ENCODE results near the gene RNF123.
"Not testable (repeated sequence)": the region's sequence is repeated elsewhere in the genome, so short reads cannot be mapped to it uniquely, and the experiment has no call there.

RNF123 gene

DNA sequence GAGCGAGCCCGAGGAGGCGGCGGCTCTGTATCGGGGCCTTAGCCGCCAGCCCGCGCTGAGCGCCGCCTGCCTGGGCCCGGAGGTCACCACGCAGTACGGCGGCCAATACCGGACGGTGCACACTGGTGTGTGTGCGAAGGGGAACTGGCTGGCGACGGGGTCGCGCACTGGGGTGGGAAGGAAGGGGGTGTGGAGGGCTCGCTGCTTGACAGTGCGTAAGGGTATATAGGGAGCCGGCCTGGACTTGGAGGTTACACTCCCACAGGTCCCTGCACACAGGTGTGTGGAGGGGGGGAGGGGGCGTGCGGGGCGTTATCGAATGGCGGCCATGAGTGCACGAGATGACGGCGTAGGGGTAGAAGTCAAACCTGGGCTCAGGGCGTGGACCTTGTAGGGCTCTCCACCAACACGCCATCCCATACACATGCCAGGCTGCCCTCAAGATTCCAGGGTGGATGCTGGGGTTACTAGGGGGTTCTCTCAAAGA is 14.8 kb upstream of the RNF123 start:
- Mint-ChIP-seq H3K4me3 (peak overlapping the region; percentile 81 to 87), H3K36me3 (ENCODE audit: insufficient read depth) (peaks cover 17% of the 10 kb centered on the region), H3K27me3 (no peaks in the 10 kb centered on the region), H3K27ac (peak overlapping the region; percentile 93 to 95), H3K9me3 (no peaks in the 10 kb centered on the region), H3K4me1 (ENCODE audit: low read depth in 2 of 2) (peaks cover 19 to 21% of the 10 kb centered on the region in 2 donors)
- ATAC-seq (replicated peaks): peak; percentile 6
- no peak for DNase-seq

DNA sequence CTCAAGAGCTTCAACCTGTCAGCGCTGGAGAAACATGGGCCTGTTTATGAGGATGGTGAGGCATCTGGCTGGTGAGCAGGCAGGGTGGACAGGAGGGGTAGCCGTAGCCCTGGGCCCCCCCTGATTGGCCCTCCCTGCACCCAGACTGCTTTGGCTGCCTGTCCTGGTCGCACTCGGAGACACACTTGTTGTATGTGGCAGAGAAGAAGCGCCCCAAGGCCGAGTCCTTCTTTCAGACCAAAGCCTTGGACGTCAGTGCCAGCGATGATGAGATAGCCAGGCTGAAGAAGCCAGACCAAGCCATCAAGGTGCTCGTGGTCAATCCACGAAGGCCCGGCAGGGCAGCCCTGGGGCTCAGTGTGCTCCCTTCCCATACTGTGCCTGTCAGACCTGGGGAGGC is 13.4 kb upstream of the RNF123 start:
- DNase-seq (no peak), ATAC-seq (replicated peaks) (no peak)
- H3K4me1 Mint-ChIP-seq (ENCODE audit: low read depth in 2 of 2): peaks cover 21 to 24% of the 10 kb centered on the region in 2 donors
- no peak overlapping the region for H3K27ac Mint-ChIP-seq
- H3K9me3 Mint-ChIP-seq: no peaks in the 10 kb centered on the region
- peaks cover 20% of the 10 kb centered on the region for H3K36me3 Mint-ChIP-seq (ENCODE audit: insufficient read depth)
- H3K27me3 Mint-ChIP-seq: no peaks in the 10 kb centered on the region
- peak overlapping the region; percentile 81 to 87 for H3K4me3 Mint-ChIP-seq

DNA sequence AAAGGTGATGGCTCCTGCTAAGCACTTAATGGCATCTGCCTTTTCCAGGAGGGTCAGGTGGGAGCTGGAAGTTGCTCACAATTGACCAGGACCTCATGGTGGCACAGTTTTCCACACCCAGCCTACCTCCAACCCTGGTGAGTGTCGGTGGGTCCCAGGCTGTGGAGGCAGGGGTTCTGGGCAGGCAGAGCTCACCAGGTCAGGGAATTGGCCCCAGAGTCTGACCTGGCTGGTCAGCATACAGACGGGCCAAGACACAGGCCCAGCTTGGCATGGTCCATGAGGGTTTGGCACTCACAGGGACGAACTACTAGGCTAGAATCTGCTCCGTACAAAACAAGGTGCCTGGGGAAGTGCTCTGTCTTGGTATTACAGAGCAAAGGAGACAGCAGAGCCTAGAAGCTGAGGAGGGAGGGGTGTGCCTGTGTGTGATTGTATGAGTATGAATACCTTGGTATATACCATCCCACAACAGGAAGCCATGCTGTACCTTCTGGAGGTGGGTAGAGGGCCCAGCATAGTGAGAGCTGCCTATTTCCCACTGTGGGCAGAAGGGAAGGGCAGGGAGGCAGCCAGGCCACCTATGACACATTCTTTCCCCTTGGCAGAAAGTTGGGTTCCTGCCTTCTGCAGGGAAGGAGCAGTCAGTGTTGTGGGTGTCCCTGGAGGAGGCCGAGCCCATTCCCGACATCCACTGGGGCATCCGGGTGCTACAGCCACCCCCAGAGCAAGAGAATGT is 8.7 kb upstream of the RNF123 start:
- Mint-ChIP-seq H3K27me3 (no peaks in the 10 kb centered on the region), H3K36me3 (ENCODE audit: insufficient read depth) (peaks cover 13% of the 10 kb centered on the region), H3K27ac (peak overlapping the region in 1 of 2 donors; percentile 26), H3K4me1 (ENCODE audit: low read depth in 2 of 2) (peaks cover 10 to 14% of the 10 kb centered on the region in 2 donors), H3K9me3 (no peaks in the 10 kb centered on the region), H3K4me3 (no peak overlapping the region)
- no peak for DNase-seq
- no peak for ATAC-seq (replicated peaks)

DNA sequence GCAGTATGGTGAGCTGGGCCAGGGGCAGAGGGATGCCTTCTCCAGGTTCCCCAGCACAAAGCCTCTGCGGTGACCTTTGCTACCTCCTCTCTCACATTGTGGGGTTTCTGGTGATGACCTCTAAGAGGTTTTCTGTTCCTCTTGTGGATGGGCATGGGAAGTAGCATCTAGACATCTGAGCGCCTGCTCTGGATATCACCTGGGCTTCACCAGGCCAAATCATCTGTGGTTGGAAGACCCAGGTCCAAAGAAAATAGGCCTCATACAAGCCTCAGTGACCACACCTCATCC is 8.2 kb upstream of the RNF123 start:
- ATAC-seq (replicated peaks) (no peak), DNase-seq (no peak)
- H3K9me3 Mint-ChIP-seq: no peaks in the 10 kb centered on the region
- H3K4me1 Mint-ChIP-seq (ENCODE audit: low read depth in 2 of 2): peaks cover 5 to 11% of the 10 kb centered on the region in 2 donors
- H3K36me3 Mint-ChIP-seq (ENCODE audit: insufficient read depth): peaks cover 13% of the 10 kb centered on the region
- H3K27me3 Mint-ChIP-seq: no peaks in the 10 kb centered on the region
- no peak overlapping the region for H3K4me3 Mint-ChIP-seq
- H3K27ac Mint-ChIP-seq: no peak overlapping the region

DNA sequence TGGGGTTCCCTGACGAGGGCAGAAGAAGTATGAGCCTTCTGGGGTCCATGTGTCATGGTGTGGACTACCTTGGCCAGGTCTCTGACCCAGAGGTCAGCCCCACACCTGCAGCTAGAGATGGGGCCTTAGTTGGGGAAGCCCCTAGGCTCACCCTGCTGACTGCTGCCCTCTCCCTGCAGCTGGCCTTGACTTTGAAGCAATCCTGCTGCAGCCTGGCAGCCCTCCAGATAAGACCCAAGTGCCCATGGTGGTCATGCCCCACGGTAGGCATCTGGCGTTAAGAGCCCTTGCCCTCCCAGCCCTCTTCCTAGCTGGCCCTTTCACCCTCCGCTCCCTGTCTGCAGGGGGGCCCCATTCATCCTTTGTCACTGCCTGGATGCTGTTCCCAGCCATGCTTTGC is 7.8 kb upstream of the RNF123 start:
- H3K4me1 Mint-ChIP-seq (ENCODE audit: low read depth in 2 of 2): peaks cover 4 to 11% of the 10 kb centered on the region in 2 donors
- H3K36me3 Mint-ChIP-seq (ENCODE audit: insufficient read depth): peaks cover 13% of the 10 kb centered on the region
- ATAC-seq (replicated peaks): no peak
- no peaks in the 10 kb centered on the region for H3K27me3 Mint-ChIP-seq
- H3K9me3 Mint-ChIP-seq: no peaks in the 10 kb centered on the region
- no peak overlapping the region for H3K4me3 Mint-ChIP-seq
- H3K27ac Mint-ChIP-seq: no peak overlapping the region
- no peak for DNase-seq

DNA sequence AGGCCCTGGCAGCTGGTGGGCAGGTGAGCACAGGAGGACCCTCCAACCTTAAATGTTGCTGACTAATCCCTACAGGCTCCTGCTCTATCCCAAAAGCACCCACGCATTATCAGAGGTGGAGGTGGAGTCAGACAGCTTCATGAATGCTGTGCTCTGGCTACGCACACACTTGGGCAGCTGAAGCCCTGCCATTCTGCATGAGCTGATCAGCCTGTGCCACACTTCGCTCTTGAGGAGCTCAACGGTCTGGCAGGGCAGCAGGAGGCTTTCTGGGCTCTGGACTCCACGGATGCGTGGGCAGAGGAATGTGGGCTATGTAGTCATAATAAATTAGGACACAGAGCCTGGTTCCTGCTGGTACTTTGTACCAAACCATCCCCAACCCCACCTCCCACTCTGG is 6.2 kb upstream of the RNF123 start:
- DNase-seq (no peak), ATAC-seq (replicated peaks) (no peak)
- H3K4me1 Mint-ChIP-seq (ENCODE audit: low read depth in 2 of 2): peaks cover 0 to 10% of the 10 kb centered on the region in 2 donors
- no peaks in the 10 kb centered on the region for H3K9me3 Mint-ChIP-seq
- H3K4me3 Mint-ChIP-seq: no peak overlapping the region
- H3K27me3 Mint-ChIP-seq: no peaks in the 10 kb centered on the region
- peaks cover 10% of the 10 kb centered on the region for H3K36me3 Mint-ChIP-seq (ENCODE audit: insufficient read depth)
- no peak overlapping the region for H3K27ac Mint-ChIP-seq

DNA sequence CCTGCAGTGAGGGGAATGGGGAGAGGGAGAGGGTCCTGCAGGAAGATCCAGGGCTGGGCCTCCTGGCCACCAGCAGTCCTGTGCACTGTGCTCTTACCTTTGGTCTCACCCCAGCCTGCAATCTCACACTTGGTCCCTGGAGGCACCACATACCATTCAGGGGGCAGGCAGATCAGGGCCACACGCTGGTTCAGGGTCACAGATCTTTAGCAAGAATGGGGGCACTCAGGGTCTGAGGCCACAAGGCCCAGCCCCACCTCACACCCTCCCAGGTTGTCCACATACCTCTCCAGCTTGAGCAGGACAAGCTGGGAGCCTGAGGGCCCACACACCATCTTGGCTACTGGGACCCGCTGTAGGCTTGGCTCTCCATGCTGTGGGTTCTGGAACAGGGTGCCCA is 4.9 kb upstream of the RNF123 start:
- DNase-seq; H3K9me3 Mint-ChIP-seq; H3K4me3 Mint-ChIP-seq; H3K27ac Mint-ChIP-seq; ATAC-seq (replicated peaks); H3K27me3 Mint-ChIP-seq: not testable (repeated sequence)
- H3K36me3 Mint-ChIP-seq (ENCODE audit: insufficient read depth): peaks cover 23% of the 10 kb centered on the region
- peaks cover 12 to 20% of the 10 kb centered on the region in 2 donors for H3K4me1 Mint-ChIP-seq (ENCODE audit: low read depth in 2 of 2)

DNA sequence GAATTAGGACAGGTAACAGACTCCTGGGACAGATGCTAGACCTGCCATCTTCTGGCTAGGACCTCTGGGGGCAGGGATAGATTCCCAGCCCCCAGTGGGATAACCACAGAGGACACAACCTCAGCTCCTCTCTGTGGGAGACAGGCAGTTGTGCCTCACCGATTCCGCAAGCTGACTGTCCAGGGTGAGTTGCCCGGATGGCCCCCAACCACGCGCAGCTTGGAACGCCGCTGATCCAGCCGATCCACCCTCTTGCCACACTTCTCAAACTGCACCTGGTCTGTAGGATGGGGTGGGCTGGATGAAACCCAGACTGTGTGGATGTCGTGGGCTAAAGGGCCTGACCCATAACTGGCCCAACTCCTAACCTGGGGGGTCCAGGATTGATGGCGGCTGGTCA is 4.3 kb upstream of the RNF123 start:
- not testable (repeated sequence) for H3K27ac Mint-ChIP-seq; H3K27me3 Mint-ChIP-seq; H3K9me3 Mint-ChIP-seq; DNase-seq; ATAC-seq (replicated peaks)
- Mint-ChIP-seq H3K4me1 (ENCODE audit: low read depth in 2 of 2) (peaks cover 19 to 23% of the 10 kb centered on the region in 2 donors), H3K36me3 (ENCODE audit: insufficient read depth) (peaks cover 30% of the 10 kb centered on the region), H3K4me3 (peak overlapping the region; percentile 38 to 45)

DNA sequence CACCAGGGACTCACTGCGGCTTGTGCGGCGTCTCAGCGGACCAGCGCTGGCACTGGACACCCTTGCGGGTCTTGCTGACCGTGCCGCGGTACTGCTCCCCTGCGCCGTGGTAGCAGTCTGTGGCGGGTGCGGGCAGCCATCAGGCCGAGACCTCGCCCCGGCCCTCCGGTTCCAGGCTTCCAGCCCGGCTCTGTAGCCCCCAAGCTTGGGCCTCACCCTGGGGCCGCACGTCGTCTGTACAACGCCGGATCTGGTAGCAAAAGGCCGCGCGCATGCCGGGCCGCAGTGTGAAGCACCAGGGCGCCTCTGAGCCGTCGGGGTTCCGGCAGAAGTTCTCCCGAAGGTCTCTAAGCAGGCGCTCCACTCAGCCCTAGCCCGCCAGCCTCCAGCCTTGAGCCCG is 3.5 kb upstream of the RNF123 start:
- Mint-ChIP-seq H3K4me3 (peak overlapping the region in 1 of 2 donors; percentile 63), H3K4me1 (ENCODE audit: low read depth in 2 of 2) (peaks cover 26 to 27% of the 10 kb centered on the region in 2 donors), H3K36me3 (ENCODE audit: insufficient read depth) (peaks cover 27% of the 10 kb centered on the region)
- DNase-seq; ATAC-seq (replicated peaks); H3K9me3 Mint-ChIP-seq; H3K27me3 Mint-ChIP-seq; H3K27ac Mint-ChIP-seq: not testable (repeated sequence)

DNA sequence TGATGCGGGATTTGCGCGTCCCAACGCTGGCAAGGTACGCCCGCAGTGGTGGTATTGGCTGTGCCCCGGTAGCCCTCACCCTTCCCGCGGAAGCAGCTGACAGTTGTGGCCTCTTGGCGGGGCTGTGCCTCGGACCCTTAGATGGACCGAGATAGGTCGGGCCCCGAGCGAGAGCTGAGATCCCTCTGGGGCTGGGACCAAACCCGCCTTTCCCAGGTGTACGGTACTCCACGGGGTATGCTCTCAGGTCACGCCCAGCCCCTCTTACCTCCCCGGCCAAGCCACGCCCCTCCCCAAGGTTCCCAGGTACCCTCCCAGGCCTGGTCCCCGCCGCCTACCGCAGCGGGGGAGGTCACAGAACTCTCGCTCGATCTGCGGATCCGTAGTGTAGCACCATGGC is 3.0 kb upstream of the RNF123 start:
- Mint-ChIP-seq H3K4me3 (peak overlapping the region in 1 of 2 donors; percentile 63), H3K27ac (peak overlapping the region in 1 of 2 donors; percentile 55), H3K4me1 (ENCODE audit: low read depth in 2 of 2) (peaks cover 29 to 30% of the 10 kb centered on the region in 2 donors), H3K36me3 (ENCODE audit: insufficient read depth) (peaks cover 27% of the 10 kb centered on the region)
- DNase-seq, H3K27me3 Mint-ChIP-seq, H3K9me3 Mint-ChIP-seq: not testable (repeated sequence)
- peak; percentile 17 for ATAC-seq (replicated peaks)

DNA sequence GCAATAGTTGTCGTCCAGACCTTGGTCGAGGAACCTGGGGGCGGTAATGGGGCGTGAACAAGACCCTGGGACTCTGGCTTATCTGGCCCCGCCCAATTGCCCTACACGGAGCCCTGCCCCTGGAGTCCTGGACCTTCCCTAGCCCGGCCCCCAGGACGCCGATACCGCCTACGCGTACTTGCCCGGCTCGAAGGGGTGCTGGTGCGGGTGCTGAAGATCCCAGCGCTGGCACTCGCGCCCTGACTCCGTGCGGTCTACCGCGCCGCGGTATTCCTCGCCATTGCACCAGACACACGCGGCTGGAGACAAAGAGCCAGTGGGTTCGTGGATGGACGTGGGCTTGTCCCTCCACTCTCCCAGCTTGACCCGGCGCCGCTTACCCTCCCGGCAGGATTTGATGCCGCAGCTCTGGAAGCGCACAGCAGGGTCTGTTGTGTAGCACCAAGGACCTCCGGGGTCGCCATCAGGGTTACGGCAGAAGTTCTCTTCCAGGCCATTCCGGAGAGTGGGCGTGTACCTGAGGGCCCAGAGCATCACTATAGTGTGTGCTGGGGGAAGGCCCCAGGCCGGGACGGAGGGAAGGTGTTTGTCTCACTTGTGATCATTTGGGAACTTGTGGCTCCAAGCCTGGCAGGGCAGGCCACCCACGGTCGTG is 2.5 kb upstream of the RNF123 start:
- not testable (repeated sequence) for H3K9me3 Mint-ChIP-seq, H3K27me3 Mint-ChIP-seq, DNase-seq
- peak; percentile 19 for ATAC-seq (replicated peaks)
- Mint-ChIP-seq H3K27ac (peak overlapping the region in 1 of 2 donors; percentile 55), H3K4me1 (ENCODE audit: low read depth in 2 of 2) (peaks cover 29 to 33% of the 10 kb centered on the region in 2 donors), H3K36me3 (ENCODE audit: insufficient read depth) (peaks cover 27% of the 10 kb centered on the region), H3K4me3 (peak overlapping the region in 1 of 2 donors; percentile 63)

DNA sequence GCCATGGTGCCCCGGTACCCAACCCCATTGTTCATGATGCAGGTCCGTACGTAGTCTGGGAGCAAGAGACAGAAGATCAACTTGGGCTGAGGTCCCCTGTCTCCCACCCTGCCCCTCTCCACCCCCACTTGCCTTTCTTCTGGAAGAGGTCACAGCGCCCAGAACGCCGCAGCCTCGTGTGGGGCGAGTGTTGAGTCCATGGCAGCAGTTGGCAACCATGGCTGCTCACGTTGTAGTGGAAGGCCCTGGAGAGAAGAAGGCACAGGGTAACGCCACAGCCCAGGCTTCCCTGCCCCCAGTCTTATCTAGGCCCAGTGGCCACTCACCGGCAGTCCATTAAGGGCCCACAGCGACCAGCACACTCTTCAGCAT is 1.9 kb upstream of the RNF123 start:
- not testable (repeated sequence) for DNase-seq; H3K27ac Mint-ChIP-seq; H3K9me3 Mint-ChIP-seq; H3K27me3 Mint-ChIP-seq; ATAC-seq (replicated peaks)
- H3K36me3 Mint-ChIP-seq (ENCODE audit: insufficient read depth): peaks cover 27% of the 10 kb centered on the region
- peak overlapping the region in 1 of 2 donors; percentile 63 for H3K4me3 Mint-ChIP-seq
- H3K4me1 Mint-ChIP-seq (ENCODE audit: low read depth in 2 of 2): peaks cover 30 to 33% of the 10 kb centered on the region in 2 donors

DNA sequence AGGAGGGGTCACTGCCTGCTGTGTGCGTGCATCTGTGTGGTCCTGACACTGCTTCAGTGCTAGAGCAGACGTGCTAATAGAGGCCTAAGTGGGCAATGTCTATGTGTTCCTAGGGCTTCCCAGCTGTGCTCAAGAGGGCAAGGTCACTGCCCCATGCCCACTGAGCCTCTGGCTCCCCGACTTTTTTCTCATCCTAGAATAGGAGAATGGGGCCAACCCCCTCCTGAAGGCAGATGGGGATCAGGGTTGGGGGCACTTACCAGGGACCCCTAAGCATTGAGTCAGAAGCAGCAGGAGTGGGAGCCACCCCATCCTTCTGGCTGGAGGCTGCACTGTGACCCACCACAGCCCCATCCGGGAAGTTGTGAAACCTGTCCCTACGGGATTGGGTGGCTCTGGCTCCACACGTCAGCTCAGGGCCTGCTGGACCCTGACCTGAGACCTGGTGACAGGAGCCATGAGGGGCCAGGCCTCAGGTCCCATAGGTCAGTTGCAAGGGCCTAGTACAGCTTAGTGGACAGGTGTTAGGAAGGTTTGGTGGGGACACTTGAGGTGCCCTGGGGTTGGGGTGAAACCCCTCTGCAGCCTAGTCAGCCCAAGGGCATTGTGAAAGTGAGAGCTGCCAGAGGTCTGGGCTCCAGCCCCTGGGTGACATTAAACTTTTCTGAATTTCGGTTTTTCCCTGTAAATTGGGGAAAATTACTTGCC is 865 bp upstream of the RNF123 start:
- H3K27me3 Mint-ChIP-seq; ATAC-seq (replicated peaks); H3K9me3 Mint-ChIP-seq; DNase-seq: not testable (repeated sequence)
- peak overlapping the region; percentile 97 to 98 for H3K4me3 Mint-ChIP-seq
- H3K36me3 Mint-ChIP-seq (ENCODE audit: insufficient read depth): peaks cover 30% of the 10 kb centered on the region
- peak overlapping the region; percentile 98 for H3K27ac Mint-ChIP-seq
- peaks cover 34 to 36% of the 10 kb centered on the region in 2 donors for H3K4me1 Mint-ChIP-seq (ENCODE audit: low read depth in 2 of 2)

All from effector memory CD8-positive, alpha-beta T cell (primary cell).